GM19328 (cell line): ENCODE measurements around the gene SFXN5.
"Not testable (repeated sequence)": the region's sequence is repeated elsewhere in the genome, so short reads cannot be mapped to it uniquely, and the experiment has no call there.

Experiments used
- ATAC-seq: cut with Tn5 transposase; IDR thresholded peaks from one replicate; pipeline ENCODE4 v1.9.1; 2021; ENCODE audit warnings: mild to moderate bottlenecking, moderate library complexity; ENCODE audit not compliant: unreplicated experiment

SFXN5 gene

DNA sequence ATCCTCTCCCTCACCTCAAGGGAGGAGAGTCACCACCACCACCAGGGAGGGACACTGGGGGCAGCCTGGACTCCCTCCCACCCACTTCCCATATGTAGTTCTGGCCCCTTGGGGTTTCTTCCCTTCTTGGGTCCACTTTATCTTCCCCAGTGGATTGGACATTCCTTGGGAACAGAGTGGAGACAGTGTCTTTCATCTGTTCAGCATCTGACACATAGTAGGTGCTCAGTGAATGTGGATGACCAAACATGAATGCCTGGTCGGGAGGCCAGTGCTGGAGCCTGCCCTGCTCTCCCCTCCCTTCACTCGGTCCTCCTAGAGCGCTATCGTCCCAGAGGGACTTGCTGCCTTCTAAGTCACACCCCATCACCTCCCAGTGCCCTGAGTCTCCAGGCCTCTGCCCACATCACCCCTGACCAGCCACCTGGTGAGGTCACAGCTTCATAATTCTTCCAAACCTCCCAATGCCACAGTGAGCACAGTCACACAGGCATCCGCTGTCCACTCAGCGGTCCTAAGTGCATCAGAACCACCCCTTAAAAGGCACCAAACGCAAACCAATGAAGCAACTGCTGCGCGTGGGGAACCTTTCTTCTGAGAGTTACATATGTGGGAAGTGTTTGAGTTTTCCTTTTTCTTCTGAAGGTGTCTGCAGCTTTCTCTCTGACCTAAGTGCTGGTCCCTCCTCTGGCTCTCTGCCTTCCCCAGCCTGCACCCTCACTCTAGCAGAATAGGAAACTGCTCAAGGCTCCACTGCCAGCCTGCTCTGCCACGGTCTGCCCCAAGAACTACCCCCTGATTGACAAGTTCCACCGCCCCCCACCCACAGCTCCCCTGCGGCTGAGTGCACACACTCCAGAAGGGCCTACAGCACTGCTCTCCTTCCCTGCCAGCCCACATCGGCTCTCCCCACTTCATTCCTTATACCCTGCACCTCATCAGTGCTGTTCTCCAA, 7.2 kb upstream of the SFXN5 start:
- ATAC-seq: no peak

DNA sequence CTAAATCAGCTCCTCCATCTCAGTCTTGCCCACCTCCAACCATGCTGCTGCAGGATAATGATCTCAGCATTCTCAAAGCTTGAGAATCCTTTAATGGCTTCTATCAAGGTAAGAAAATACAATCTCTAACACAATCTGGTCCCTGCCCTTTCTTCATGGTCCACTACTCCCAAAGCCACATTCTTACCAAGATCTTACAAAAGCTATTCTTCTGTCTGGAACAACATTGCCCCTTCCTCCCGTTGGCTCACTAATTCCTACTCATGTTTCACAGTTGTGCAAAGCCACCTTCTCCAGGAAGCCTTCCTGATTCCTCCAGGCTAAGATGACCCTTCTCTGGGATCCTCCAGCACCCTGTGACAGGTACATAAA, 5.9 kb upstream of the SFXN5 start:
- no peak for ATAC-seq

DNA sequence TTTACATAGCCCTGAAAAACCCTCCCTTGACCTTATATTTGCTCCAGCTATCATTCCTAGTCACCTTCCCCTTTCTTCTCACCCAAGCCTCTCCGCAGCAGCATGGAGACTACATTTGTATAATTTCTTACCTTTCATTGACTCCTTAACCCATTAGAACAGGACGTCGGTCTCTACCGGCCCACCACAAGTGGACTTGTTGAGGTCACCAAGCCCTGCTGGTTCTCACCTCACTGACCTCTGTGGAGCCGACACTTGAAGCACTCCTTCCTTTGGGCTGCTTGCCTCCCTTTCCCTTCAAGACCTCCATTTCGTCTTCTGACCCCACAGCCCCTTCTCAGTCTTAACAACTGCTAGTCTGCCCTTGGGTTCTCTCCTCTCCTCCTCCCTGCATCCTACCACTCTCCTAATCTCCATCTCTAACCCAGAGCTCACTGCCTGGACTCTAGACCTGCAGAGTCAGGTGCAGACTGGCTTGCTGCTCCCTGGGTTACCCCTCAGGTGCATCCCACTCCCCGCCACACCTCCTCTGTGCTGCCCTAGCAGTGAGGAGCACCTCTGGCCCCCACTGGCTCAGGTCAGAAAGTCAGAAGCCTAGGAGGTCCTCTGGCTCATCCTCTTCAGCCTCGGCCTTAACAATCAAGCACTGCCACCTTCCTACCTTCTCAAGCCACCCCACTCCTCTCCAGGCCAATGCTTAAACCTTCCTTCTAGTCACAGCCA, 5.3 kb upstream of the SFXN5 start:
- ATAC-seq: no peak

DNA sequence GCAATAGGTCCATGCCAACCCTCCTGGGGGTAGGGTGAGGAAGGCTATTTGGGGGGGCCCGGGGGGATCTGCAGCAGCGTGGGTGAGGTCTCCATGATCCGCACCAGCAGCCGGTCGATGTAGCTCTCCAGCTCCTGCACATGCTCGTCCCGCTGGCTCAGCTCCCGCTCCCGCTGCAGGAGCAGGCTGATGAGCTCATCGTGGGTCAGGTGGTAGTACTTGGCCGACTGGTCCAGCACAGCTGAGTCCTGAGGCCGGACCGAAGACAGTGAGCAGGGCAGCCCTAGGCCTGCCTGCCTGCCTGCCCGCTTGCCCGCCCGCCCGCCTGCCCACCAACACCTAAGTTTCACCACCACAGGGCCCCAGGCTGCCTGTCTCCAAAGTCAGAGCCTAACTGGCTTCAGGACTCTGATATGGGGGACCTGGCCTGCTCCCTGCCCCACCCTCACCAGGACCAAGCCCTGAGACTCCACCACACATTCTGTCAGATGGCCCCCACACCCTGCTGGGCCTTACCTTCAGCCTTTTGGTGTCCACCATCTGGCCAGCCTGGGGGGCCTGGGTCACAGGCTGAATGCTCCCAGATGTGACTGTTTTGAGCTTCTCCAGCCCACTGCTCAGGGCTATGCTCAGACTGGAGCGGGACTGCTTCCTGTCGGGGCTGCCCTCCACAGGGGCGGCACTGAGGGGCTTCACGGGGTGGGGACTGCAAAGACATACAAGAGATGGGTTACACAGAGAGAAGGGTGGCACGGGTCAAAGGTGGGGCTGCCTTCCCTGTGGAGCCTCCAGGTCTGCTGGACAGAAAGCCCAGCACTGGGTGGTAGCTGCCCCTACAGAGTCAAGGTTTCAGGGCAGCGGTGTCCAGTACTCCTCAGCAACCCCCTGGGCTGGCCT, 4.2 kb upstream of the SFXN5 start:
- ATAC-seq: no peak

DNA sequence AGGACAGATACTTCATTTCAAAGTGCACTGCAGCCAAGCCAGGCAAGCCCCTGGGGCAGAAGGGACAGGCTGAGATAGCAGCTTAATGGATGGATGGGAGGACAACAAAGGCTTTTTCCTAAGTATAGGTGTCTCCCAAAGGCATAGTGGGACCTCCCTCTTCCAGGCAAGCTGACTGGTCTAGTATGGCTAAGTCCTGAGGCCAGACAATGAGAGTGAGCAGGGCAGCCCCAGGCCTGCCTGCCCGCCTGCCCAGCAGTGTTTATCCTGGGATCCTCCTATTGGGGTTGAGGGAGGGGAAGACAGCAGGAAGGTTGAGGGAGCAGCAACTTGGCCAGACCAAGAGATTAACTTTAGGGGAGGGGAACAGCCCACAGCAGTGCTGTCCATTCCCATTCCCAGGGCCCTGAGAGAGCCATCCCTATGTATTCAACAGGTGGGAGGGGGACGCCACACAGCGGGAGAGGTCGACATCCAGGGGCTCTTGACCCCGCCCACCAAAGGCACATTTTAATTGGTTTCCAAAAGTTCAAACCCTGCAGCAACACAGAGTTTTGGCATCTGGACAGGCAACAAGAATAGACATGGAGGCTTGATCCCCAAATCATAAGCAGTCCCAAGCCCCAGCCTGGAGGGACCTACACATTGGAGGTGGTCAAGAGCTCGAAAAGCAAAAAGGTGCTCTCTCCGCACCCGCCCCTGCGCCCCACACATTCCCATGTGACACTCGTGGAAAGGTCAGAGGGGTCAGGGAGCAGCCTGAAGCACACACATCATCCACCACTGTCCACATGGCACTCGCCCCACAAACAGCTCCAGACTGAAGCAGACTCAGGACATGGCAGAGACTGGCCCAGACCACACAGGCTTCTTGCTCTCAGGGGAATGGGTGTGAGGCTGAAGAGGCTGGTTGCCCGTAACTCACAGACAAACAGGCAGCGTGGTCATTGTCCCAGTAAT, 2.9 kb upstream of the SFXN5 start:
- no peak for ATAC-seq

DNA sequence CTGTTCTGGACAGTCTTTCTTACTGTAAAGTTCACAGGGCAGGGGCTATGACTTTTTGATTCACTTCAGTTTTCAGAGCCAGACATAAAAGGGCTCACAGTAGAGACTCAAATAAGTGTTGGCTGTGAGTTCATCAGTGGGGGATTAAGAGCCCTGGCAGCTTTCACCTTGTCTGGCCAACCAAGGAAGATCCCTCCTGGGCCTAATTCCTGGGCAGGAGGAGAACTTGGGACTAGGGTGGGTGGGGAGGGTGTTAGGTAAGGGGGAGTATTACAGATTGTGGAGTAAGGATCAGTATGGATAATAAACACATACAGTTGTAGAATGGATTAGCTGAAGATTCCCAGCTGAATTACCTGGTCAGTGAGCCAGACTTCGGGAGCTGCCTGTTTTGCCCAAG, 904 bp upstream of the SFXN5 start:
- no peak for ATAC-seq

DNA sequence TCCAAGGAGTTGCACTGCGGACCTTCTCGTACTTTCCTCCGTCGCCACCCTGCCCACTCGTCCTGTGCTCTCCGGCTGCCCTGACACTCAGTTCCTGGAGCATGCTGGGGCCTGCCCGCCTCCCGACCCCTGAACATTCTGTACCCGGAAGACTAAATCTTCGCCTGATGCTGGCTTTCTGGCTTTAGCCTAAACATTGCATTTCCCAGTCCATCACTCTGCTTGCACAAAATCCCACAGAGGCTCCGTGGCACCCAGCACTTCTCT, 550 bp upstream of the SFXN5 start:
- ATAC-seq: no peak

DNA sequence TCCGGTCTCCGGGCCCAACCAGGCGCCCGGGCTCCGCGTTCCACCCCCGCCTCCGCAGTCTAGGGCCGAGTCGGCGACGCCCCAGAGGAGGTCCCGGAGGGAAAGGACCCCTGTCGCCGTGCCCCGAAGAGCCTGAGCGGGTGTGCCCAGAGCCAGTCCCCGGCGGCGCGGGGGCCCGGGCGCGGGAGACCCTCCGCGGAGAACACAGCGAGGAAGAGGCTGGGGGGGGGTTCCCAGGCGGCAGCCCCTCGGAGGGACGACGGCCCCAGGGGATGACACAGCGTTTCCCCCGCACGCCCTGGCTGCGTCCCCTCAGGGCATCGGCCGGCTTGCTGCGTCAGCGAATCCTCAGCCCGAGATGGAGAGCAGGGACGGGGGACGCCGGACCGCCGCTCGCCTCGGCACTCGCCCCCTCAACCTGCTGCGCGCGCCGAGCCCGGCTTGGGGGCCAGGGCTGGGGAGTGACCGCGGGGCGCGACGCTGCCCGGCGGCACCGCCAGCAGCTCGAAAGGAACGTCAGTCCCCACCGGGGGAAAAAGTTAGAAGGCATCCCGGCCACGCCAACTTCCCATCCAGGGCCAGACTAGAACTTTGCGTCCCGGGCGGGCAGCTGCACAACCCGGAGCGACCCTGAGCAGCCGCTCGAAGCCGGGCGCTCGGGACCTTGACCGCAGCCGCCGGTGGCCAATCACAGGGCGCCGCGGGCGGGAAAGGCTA, 711 bp downstream of the SFXN5 start:
- peak; percentile 14 for ATAC-seq

DNA sequence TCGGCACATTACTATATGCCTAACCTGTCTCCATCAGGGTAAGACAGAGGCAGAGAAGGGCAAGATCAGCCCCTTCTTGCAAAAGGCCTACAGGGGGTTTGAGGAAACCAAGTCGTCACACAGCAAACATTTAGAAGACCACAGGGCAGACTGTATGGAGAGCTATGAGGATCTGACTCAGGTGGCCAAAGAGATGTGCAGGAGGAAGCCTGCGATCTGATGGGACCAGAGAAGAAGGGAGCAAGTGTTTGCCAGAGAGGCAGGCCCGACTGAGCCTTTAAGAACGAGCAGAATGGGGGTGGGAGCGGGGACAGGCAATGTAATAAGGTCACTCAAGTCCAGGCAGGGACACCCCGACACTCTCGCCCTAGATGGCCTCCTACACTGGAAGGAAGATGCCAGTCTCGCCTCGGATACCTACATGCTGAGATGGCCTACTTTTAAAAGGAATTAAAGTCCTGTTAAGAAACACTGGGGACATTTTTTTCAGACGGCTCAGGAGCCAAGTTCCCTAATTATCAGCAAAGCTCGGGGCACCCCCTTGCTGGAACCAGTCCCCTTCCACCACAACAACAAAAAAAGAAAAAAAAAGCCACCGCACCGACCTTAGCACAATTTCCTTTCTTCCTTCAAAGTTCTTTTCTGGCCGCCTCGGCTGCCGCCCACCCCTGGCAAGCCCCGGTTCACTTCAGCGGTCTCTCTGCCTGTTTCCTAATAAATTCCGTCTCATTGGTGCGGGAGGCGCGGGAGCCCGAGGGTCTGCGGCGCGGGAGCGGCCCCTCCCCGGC, 1.5 kb downstream of the SFXN5 start:
- ATAC-seq: no peak

DNA sequence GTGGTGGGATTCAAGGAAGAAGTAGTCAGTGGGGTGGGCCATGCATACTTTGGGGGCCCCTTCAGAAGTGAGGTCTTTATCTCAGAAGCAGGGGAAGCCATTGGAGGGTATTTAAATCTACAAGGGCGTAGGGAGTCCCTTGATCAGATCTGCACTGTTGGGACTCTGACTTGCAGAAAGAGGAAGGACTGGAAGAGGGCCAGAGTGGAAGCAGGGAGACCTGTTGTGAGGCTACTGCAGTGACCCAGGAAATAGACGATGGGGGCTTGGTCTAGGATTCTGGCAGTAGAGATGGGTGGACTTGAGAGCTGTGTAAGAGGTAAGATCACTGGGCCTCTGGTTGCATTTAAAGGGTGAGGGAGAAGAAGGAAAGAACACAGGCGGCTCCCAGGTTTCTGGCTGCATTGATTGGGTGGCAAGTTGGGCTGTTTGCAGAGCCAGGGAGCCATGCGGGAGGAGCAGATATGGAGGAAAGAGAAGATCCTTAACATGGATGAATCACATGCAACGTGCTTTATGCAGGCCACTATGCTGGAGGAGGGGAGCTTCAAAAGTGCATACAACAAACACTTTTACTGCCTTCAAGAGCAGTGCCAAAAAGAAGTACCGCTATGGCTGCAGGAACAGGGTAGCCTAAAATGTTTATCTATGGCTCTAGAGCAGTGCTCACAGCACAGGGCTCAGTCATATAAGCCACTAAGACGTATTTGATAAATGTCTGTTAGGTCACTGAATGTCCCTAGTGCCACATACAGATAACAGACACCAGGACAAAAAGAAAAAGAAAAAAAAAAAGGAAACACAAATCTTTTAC, 2.3 kb downstream of the SFXN5 start:
- ATAC-seq: no peak

DNA sequence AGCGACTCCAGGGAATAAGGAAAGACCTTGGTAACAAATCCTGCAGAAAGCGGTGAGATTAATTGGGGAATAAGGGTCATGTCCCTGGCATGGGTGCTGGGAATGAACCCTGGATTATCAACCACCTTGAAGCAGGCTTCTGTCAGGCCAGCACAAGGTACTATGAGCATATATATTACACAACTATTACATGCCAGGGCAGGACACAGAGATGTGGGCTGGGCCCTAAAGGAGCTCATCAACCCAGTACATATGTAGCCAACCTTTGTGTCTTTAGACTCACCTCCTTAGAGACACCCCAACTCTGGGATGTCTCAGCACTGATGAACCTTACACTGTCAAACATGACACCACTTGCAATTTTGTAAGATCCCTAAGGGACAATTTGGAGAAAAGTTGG, 3.4 kb downstream of the SFXN5 start:
- ATAC-seq: no peak

DNA sequence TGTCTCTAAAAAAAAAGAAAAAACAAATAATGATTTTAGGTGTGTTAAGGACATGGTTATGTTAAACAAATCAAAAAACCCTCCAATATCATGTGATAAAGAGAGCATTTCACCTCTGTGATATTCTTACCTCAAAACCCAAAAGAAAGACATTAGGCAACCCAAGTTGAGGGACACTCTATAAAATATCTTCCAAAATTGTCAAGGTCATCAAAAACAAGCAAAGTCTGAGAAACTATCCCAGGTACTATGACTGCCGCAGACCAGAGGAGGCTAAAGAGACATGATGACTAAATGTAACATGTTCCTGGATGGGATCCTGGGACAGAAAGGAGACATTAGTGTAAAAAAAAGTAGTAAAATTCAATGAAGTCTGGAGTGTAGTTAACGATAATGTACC, 4.5 kb downstream of the SFXN5 start:
- no peak for ATAC-seq

DNA sequence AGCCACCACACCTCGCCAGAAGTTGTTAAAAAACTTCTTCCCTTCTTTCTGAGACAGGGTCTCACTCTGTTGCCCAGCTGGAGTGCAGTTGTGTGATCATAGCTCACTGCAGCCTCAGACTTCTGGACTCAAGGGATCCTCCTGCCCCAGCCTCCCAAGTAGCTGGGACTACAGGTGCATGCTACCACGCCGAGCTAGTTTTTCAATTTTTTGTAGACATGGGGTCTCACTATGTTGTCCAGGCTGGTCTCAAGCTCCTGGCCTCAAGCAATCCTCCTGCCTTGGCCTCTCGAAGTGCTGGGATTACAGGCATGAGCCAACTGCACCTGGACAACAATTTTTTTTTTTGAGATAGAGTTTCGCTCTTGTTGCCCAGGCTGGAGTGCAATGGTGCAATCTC, 6.4 kb downstream of the SFXN5 start:
- ATAC-seq: not testable (repeated sequence)

DNA sequence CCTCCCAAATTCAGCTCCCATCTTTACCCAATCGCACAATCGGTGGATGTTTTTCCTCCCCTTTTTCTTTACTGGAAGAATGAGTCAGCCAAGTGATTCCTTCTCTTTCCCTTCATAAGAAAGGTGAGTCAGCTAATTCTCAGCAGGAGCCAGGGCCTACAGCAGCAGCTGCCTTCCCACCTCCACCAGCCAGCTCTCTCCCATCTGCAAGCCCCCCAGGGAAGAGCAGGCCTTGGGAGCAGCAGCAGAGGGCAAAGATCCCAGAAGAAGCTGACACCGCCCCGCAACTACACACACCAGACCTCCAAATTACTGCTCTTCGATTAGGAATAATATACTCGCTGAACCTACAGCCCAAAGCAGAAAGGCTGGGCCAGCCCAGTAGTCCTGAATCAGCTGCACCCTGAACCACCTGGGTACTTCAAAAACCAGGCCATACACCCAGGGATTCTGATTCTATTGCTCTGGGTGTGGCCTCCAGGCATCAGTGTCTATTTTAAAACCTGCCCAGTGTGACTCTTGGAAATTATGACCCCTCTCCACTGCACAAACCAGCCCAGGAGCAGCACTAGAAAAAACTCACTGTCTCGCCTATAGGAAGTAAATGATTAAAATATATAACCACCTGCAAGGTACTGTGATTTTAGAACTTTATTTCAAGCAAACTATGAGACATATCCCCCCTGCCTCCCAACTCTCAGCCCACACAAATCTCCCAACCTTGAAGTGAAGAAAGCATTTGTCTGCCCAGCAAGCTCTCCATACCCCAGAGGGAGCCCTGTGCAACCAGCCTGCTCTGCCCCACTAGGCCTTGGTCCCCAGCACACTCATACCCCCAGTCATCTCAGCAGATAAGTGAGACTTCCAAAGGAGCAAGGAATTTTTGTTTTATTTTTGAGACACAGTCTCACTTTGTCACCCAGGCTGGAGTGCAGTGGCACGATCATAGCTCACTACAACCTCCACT, 7.3 kb downstream of the SFXN5 start:
- no peak for ATAC-seq

DNA sequence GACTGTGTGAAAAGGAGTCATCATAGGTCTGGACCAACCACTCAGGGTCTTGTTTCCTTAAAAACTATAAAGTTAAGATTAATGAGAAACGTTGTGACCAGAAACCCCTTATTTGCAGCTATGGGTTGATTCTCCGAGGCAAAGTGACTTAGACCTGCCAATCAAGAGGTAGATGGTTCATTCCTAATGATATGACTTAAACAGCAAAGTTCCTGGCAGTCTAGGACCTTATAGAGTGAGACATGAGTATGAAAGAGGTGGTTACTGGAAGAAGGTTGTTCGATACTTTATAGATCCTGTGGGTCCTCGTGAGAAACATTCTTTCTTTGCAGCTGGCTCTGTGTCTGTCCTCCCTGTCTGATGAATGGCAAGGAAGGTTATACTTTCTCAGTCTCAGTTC, 8.0 kb downstream of the SFXN5 start:
- no peak for ATAC-seq

DNA sequence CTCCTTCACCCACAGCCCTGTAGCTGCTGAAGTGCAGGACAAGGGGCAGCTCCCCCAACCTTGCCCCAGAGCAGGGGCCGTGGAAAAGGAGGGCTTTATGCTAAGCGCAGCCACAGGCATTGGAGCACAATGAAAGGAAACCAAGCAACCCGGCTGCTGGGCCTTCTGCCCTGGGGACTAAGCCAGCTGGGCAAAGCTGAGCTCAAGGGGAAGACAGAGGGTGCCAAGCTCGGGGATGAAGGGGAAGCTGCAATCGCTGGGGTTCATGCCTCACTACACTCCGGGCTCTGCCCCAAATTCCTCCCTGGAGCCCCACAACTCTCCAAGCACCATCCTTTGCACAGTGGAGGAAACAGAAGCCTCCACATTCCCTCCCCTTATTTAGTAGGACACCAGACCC, 12.4 kb downstream of the SFXN5 start:
- no peak for ATAC-seq

DNA sequence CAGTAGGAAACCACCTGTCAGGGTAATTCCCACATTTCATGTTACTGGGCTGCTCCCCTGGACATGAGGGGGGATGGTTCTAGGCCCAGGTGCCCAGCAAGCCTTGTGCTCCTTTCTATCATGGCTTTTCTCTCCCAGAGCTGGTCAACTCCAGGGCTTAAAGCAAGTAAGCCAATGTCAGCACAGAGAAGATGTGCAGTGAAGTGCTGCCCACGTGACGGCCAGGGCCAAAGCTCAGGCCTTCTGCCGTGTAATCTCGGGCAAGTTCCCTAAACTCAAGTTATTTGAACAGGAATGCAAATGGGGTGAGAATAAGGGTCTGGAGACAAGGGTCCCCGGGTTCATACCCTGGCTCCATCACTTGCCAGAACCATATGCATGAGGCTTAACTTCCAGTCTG, 16.5 kb downstream of the SFXN5 start:
- ATAC-seq: no peak
